ENCODE data around the gene ARFGEF3.

The ARFGEF3 gene

DNA sequence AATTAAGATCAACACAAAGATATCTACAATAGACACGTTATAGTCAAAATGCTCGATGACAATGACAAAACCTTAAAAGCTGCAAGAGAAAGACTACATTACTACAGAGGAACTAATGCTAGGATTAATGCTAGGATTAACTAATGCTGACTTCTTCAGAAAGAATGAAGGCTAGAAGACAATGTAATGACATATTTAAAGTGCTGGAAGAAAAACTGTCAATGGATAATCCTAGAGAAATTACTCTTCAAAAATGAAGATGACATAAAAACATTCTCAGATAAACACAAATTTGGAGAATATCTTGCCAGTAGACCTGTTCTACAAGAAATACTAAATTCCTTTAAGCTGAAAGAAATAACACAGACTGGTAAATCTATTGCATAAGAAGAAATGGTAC lies 140.8 kb downstream of the ARFGEF3 start:
- no peak overlapping the region for H3K4me3 ChIP-seq (ENCODE audit: low read length)
- no peak for DNase-seq (ENCODE audit: low read depth)
- TF ChIP-seq, protein P1, sequence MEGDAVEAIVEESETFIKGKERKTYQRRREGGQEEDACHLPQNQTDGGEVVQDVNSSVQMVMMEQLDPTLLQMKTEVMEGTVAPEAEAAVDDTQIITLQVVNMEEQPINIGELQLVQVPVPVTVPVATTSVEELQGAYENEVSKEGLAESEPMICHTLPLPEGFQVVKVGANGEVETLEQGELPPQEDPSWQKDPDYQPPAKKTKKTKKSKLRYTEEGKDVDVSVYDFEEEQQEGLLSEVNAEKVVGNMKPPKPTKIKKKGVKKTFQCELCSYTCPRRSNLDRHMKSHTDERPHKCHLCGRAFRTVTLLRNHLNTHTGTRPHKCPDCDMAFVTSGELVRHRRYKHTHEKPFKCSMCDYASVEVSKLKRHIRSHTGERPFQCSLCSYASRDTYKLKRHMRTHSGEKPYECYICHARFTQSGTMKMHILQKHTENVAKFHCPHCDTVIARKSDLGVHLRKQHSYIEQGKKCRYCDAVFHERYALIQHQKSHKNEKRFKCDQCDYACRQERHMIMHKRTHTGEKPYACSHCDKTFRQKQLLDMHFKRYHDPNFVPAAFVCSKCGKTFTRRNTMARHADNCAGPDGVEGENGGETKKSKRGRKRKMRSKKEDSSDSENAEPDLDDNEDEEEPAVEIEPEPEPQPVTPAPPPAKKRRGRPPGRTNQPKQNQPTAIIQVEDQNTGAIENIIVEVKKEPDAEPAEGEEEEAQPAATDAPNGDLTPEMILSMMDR (conservative IDR thresholded peaks at IDR 0.05; ENCODE audit: low read length): no peak

DNA sequence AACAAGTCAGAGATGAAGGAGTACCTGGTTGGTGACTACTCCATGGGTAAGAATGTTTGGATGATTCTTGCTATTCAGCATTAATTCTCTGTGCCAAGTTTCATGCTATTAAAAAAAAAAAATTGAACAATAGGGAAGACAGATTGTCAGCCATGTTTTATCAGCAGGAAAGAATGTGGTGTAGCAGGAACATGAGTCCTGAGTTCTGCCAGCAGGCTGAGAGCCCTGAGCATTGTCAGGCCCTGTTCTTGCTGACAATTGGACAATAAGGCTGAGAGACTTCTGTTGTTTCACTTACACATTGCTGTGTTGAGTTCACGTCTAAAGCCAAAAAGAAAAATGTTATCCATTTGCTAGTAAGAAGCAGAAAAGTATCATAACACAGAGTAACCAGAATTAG lies 145.6 kb downstream of the ARFGEF3 start:
- DNase-seq (ENCODE audit: low read depth): no peak

GRCh38 chr6:138307816-138308730 lies 146.3 kb downstream of the ARFGEF3 start:
- DNase-seq (ENCODE audit: low read depth): peak; percentile 46
- TF ChIP-seq, protein P1 (conservative IDR thresholded peaks at IDR 0.05; ENCODE audit: low read length): peak; percentile 40
- H3K4me3 ChIP-seq (ENCODE audit: low read length): no peak overlapping the region

More for the DNA sequence above, 145.6 kb downstream of the ARFGEF3 start:
- H3K4me3 ChIP-seq (ENCODE audit: low read length): no peak overlapping the region
- TF ChIP-seq, protein P1 (conservative IDR thresholded peaks at IDR 0.05; ENCODE audit: low read length): no peak

- H3K4me3 ChIP-seq (ENCODE audit: low read length): no peak overlapping the region
- TF ChIP-seq, protein P1 (conservative IDR thresholded peaks at IDR 0.05; ENCODE audit: low read length): no peak
- no peak for DNase-seq (ENCODE audit: low read depth)
These were observed 147.0 kb downstream of the ARFGEF3 start for GRCh38 chr6:138308731-138309110.

DNA sequence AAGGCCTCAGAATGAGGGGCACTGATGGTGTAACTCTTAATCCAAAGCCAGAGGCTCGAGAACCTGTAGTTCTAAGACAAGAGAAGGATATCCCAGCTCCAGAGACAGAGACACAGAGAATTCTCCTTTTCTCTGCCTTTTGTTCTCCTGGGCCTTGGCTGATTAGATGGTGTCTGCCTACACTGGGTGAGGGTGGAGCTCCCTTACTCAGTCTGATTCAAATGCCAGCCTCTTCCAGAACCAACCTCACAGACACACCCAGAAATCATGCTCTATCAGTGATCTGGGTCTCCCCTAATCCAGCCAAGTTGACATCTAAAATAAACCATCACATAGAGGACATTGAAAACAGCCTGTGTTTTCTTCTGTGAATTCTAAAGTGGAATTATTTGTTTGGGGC lies 148.0 kb downstream of the ARFGEF3 start:
- TF ChIP-seq, protein P1 (conservative IDR thresholded peaks at IDR 0.05; ENCODE audit: low read length): no peak
- no peak overlapping the region for H3K4me3 ChIP-seq (ENCODE audit: low read length)
- no peak for DNase-seq (ENCODE audit: low read depth)

GRCh38 chr6:138310294-138310693 lies 148.6 kb downstream of the ARFGEF3 start:
- DNase-seq (ENCODE audit: low read depth): no peak
- no peak overlapping the region for H3K4me3 ChIP-seq (ENCODE audit: low read length)
- TF ChIP-seq, protein P1 (conservative IDR thresholded peaks at IDR 0.05; ENCODE audit: low read length): no peak

GRCh38 chr6:138310821-138311220 lies 149.1 kb downstream of the ARFGEF3 start:
- no peak overlapping the region for H3K4me3 ChIP-seq (ENCODE audit: low read length)
- TF ChIP-seq, protein P1 (conservative IDR thresholded peaks at IDR 0.05; ENCODE audit: low read length): no peak
- no peak for DNase-seq (ENCODE audit: low read depth)
